Nephron progenitor cell (in vitro differentiated cells): Measurements from ENCODE around the gene WFDC10B.

Experiments used
- DNase-seq: peaks from one replicate; pipeline ENCODE4 v3.0.0; 2021
- H3K27ac Mint-ChIP-seq: 2 replicates; pipeline ENCODE4 v1.8.0; 2021; ENCODE audit warnings: mild to moderate bottlenecking, moderate library complexity, mixed read lengths
- H3K27me3 Mint-ChIP-seq: 2 replicates; pipeline ENCODE4 v1.8.0; 2021; ENCODE audit warnings: mild to moderate bottlenecking, low read depth, mixed read lengths; ENCODE audit not compliant: poor library complexity
- H3K36me3 Mint-ChIP-seq: 2 replicates; pipeline ENCODE4 v1.8.0; 2021; ENCODE audit warnings: low read depth, mixed read lengths
- H3K4me1 Mint-ChIP-seq: 2 replicates; pipeline ENCODE4 v1.8.0; 2021; ENCODE audit warnings: mixed read lengths
- H3K4me3 Mint-ChIP-seq: 2 replicates; pipeline ENCODE4 v1.8.0; 2021; ENCODE audit warnings: mild to moderate bottlenecking, moderate library complexity, mixed read lengths
- H3K9me3 Mint-ChIP-seq: 2 replicates; pipeline ENCODE4 v1.8.0; 2021; ENCODE audit warnings: mild to moderate bottlenecking, moderate library complexity, mixed read lengths
- TF ChIP-seq, protein P1 (sequence below): fragments of 200-600 bp; sonication (generic); IDR thresholded peaks from 2 replicates; pipeline ENCODE4 v1.5.0; 2021; ENCODE audit warnings: antibody characterized with exemption

WFDC10B gene

DNA sequence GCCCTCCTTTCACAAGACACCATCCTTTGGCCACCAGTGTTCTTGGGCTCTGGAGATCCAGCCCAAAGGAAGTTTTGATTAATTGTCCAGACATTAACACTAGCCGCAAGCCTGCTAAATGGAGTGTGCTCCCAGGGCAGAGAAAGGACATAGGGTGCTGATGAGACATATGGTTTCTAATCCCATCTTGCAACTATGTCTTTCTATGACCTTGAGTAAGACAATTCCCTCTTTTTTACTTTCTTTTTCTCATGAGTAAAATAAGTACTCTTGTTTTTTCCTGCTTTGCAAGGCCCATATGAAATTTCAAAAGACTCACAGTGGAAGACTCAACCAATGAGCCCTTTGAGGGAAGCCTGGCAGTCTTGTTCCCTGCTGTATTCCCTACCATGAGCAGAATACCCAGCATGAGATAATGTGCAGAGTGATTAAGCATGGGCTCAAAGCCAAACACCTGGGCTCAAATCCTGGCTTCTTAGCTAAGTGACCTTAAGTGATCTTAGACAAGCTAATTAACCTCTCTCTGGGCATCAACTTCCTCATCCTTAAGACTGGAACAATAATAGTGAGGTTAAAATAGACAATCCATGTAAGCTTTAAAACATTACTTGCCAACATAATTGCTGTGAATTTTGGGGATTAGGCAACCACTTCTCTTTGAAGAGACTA lies at the start of gene WFDC10B:
WFDC10B (minus strand) TSS at position 51 of the 669 bp plus-strand sequence. CDS start 19,027 bp downstream, outside the sequence.
- Mint-ChIP-seq H3K9me3 (peaks cover 4% of the 10 kb centered on the region), H3K4me1 (no peaks in the 10 kb centered on the region), H3K27ac (no peak within 1 kb of the TSS), H3K27me3 (peaks cover 18% of the 10 kb centered on the region), H3K4me3 (no peak within 1 kb of the TSS), H3K36me3 (no peaks in the 10 kb centered on the region)
- DNase-seq, result no peak
- TF ChIP-seq, protein P1, sequence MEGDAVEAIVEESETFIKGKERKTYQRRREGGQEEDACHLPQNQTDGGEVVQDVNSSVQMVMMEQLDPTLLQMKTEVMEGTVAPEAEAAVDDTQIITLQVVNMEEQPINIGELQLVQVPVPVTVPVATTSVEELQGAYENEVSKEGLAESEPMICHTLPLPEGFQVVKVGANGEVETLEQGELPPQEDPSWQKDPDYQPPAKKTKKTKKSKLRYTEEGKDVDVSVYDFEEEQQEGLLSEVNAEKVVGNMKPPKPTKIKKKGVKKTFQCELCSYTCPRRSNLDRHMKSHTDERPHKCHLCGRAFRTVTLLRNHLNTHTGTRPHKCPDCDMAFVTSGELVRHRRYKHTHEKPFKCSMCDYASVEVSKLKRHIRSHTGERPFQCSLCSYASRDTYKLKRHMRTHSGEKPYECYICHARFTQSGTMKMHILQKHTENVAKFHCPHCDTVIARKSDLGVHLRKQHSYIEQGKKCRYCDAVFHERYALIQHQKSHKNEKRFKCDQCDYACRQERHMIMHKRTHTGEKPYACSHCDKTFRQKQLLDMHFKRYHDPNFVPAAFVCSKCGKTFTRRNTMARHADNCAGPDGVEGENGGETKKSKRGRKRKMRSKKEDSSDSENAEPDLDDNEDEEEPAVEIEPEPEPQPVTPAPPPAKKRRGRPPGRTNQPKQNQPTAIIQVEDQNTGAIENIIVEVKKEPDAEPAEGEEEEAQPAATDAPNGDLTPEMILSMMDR, result no peak

DNA sequence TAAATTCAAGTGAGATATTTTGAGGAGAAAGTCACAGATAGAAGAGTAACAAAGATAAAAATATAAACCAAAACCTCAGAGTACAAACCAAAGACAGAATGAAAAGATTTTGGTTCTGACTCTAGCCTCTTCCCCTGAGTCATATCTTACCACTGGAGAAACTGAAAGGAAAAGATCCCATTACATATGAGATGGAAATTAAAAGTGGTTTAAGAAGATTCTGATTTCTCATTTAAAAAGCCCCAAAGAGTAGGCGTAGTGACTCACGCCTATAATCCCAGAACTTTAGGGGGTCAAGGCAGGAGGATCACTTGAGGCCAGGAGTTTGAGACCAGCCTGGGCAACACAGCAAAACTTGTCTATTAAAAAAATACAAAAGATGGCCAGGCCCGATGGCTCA lies 47.9 kb upstream of the WFDC10B start:
- H3K36me3 Mint-ChIP-seq, result no peaks in the 10 kb centered on the region
- no peak overlapping the region for H3K4me3 Mint-ChIP-seq
- no peak overlapping the region for H3K27ac Mint-ChIP-seq
- no peak for DNase-seq
- peaks cover 3% of the 10 kb centered on the region for H3K27me3 Mint-ChIP-seq
- H3K9me3 Mint-ChIP-seq, result peaks cover 32% of the 10 kb centered on the region
- TF ChIP-seq, protein P1, result no peak
- no peaks in the 10 kb centered on the region for H3K4me1 Mint-ChIP-seq

DNA sequence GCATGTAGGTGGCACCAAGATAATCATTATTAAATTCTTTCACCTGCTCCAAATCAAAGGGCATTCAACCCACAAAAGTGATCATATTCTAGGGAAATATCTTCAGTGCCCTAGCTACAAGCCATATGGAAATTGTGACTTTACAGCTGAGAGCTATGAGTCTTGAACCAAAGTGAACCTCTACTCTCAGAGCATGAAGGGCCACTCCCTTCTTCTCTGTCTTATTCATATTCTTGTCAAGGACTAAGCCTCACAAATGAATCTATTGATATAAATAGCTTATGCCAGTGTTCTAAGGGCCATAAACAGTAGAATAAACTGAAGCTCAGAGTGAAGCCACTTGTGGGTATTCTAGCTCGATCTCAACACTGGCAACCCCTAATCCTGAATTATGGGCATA lies 46.9 kb upstream of the WFDC10B start:
- DNase-seq, result no peak
- no peak overlapping the region for H3K27ac Mint-ChIP-seq
- H3K27me3 Mint-ChIP-seq, result peaks cover 2% of the 10 kb centered on the region
- H3K4me1 Mint-ChIP-seq, result no peaks in the 10 kb centered on the region
- H3K4me3 Mint-ChIP-seq, result no peak overlapping the region
- TF ChIP-seq, protein P1, result no peak
- peaks cover 27% of the 10 kb centered on the region for H3K9me3 Mint-ChIP-seq
- no peaks in the 10 kb centered on the region for H3K36me3 Mint-ChIP-seq

DNA sequence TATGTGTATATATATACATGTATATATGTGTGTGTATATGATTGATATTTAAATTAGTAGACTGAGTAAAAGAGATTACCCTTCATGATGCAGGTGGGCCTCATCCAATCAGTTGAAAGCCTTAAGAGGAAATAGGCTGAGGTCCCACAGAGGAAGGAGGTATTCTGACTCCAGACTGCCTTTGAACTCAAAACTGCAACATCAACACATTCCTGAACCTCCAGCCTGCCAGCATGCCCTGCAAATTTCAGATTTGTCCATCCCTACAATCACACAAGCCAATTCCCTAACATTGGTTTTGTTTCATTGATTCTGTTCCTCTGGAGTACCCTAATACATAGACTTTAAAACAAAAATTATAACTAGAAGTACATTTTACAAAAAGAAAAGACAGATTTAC lies 40.2 kb upstream of the WFDC10B start:
- no peaks in the 10 kb centered on the region for H3K36me3 Mint-ChIP-seq
- no peaks in the 10 kb centered on the region for H3K4me1 Mint-ChIP-seq
- no peak overlapping the region for H3K27ac Mint-ChIP-seq
- no peaks in the 10 kb centered on the region for H3K27me3 Mint-ChIP-seq
- no peak for DNase-seq
- TF ChIP-seq, protein P1, result no peak
- no peak overlapping the region for H3K4me3 Mint-ChIP-seq
- H3K9me3 Mint-ChIP-seq, result no peaks in the 10 kb centered on the region

DNA sequence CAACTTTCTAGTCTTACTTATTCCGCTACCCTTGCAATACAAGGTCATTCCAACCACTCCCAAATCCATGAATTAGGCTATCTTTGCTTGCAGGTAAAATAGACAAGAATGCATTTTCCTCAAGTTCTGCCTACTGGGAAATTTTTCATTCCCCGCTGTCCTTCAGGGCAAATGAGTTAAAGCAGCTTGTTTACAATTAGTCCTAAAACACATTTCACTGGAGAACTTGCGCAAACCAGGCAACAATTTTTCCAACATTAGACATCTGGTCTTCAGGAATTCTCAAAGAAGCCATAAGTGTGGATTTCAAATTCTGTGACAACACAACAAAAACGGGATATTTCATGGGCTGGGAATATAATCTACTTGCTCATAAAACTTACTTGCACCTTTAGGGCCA lies 37.8 kb upstream of the WFDC10B start:
- Mint-ChIP-seq H3K4me1 (no peaks in the 10 kb centered on the region), H3K27me3 (no peaks in the 10 kb centered on the region), H3K9me3 (no peaks in the 10 kb centered on the region), H3K36me3 (no peaks in the 10 kb centered on the region), H3K27ac (no peak overlapping the region), H3K4me3 (no peak overlapping the region)
- DNase-seq, result no peak
- TF ChIP-seq, protein P1, result no peak

DNA sequence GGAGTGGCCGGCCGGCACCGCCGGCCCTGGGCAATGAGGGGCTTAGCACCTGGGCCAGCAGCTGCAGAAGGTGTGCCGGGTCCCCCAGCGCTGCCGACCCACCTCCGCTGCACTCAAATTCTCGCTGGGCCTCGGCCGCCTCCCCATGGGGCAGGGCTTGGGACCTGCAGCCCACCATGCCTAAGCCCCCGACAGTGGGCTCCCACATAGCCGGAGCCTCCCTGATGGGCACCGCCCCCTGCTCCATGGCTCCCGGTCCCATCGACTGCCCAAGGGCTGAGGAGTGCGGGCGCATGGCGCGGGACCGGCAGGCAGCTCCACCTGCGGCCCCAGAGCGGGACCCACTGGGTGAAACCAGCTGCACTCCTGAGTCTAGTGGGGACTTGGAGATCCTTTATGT lies 31.2 kb upstream of the WFDC10B start:
- Mint-ChIP-seq H3K27me3 (peaks cover under 1% of the 10 kb centered on the region), H3K9me3 (peaks cover 50% of the 10 kb centered on the region), H3K27ac (no peak overlapping the region), H3K36me3 (peaks cover 5% of the 10 kb centered on the region), H3K4me3 (no peak overlapping the region), H3K4me1 (no peaks in the 10 kb centered on the region)
- DNase-seq, result no peak
- TF ChIP-seq, protein P1, result no peak
